Measurements from ENCODE around the gene GRIK1. TPM values are rescaled to one million over a fixed set of nuclear protein-coding genes. Genes with fewer than 3 reads are reported as not detected.

GRIK1 gene
- total RNA-seq, 2 donors from 2014 or later: not detected

GRCh38 chr21:29801122-29801521 lies 138.7 kb downstream of the GRIK1 start:
- H3K27me3 ChIP-seq (ENCODE audit: control insufficient read depth, insufficient read depth, low read length, poor library complexity, severe bottlenecking): peaks cover 28% of the 10 kb centered on the region
- no peak for TF ChIP-seq CTCF (conservative IDR thresholded peaks at IDR 0.05)
- H3K4me3 ChIP-seq (ENCODE audit: low read length): no peak overlapping the region
- no peak overlapping the region for H3K27ac Mint-ChIP-seq
- H3K4me3 Mint-ChIP-seq: no peak overlapping the region
- H3K4me1 Mint-ChIP-seq: peaks cover 41% of the 10 kb centered on the region
- DNase-seq: no peak
- no peaks in the 10 kb centered on the region for H3K9me3 Mint-ChIP-seq
- 93 to 100% methylated on average over 1 to 4 of the region's 4 CpGs for WGBS, 2 experiments (ENCODE audit: insufficient coverage in 1 of 2, insufficient read length in 1 of 2)
- no peaks in the 10 kb centered on the region for H3K9me3 ChIP-seq (ENCODE audit: control insufficient read depth, low read length)
- no peak overlapping the region for H3K9ac ChIP-seq (ENCODE audit: extremely low read depth, low read length, poor library complexity, severe bottlenecking)
- H3K4me1 ChIP-seq (ENCODE audit: control insufficient read depth, insufficient read depth, low read length): peaks cover 22% of the 10 kb centered on the region
- peaks cover 16% of the 10 kb centered on the region for H3K27me3 Mint-ChIP-seq (ENCODE audit: insufficient read depth)
- no peak overlapping the region for H3K27ac ChIP-seq (ENCODE audit: low read depth, low read length)
- no peaks in the 10 kb centered on the region for H3K36me3 Mint-ChIP-seq (ENCODE audit: low read depth)
- H3K36me3 ChIP-seq (ENCODE audit: control insufficient read depth, insufficient read depth, low read length): no peaks in the 10 kb centered on the region

- Mint-ChIP-seq H3K27ac (no peak overlapping the region), H3K36me3 (ENCODE audit: low read depth) (no peaks in the 10 kb centered on the region)
- WGBS, 2 experiments (ENCODE audit: insufficient coverage in 1 of 2, insufficient read length in 1 of 2): 78 to 80% methylated on average over 2 to 3 of the region's 3 CpGs
Measured at GRCh38 chr21:29800056-29800455, 139.7 kb downstream of the GRIK1 start.

GRCh38 chr21:29798840-29799239 lies 141.0 kb downstream of the GRIK1 start:
- no peaks in the 10 kb centered on the region for H3K9me3 Mint-ChIP-seq
- TF ChIP-seq CTCF (conservative IDR thresholded peaks at IDR 0.05): no peak

More at GRCh38 chr21:29800056-29800455, 139.7 kb downstream of the GRIK1 start:
- Mint-ChIP-seq H3K4me1 (peaks cover 41% of the 10 kb centered on the region), H3K27me3 (ENCODE audit: insufficient read depth) (peaks cover 16% of the 10 kb centered on the region), H3K9me3 (no peaks in the 10 kb centered on the region), H3K4me3 (no peak overlapping the region)
- DNase-seq: no peak
- no peaks in the 10 kb centered on the region for H3K9me3 ChIP-seq (ENCODE audit: control insufficient read depth, low read length)
- no peak overlapping the region for H3K9ac ChIP-seq (ENCODE audit: extremely low read depth, low read length, poor library complexity, severe bottlenecking)
- H3K4me3 ChIP-seq (ENCODE audit: low read length): no peak overlapping the region
- TF ChIP-seq CTCF (conservative IDR thresholded peaks at IDR 0.05): no peak
- H3K27me3 ChIP-seq (ENCODE audit: control insufficient read depth, insufficient read depth, low read length, poor library complexity, severe bottlenecking): peaks cover 28% of the 10 kb centered on the region
- no peaks in the 10 kb centered on the region for H3K36me3 ChIP-seq (ENCODE audit: control insufficient read depth, insufficient read depth, low read length)
- no peak overlapping the region for H3K27ac ChIP-seq (ENCODE audit: low read depth, low read length)
- H3K4me1 ChIP-seq (ENCODE audit: control insufficient read depth, insufficient read depth, low read length): peaks cover 17% of the 10 kb centered on the region

More at GRCh38 chr21:29798840-29799239, 141.0 kb downstream of the GRIK1 start:
- Histone ChIP-seq H3K4me1 (ENCODE audit: control insufficient read depth, insufficient read depth, low read length) (peaks cover 16% of the 10 kb centered on the region), H3K4me3 (ENCODE audit: low read length) (peak overlapping the region; percentile 54), H3K36me3 (ENCODE audit: control insufficient read depth, insufficient read depth, low read length) (no peaks in the 10 kb centered on the region), H3K9me3 (ENCODE audit: control insufficient read depth, low read length) (no peaks in the 10 kb centered on the region), H3K27me3 (ENCODE audit: control insufficient read depth, insufficient read depth, low read length, poor library complexity, severe bottlenecking) (peaks cover 23% of the 10 kb centered on the region), H3K9ac (ENCODE audit: extremely low read depth, low read length, poor library complexity, severe bottlenecking) (peak overlapping the region; percentile 24), H3K27ac (ENCODE audit: low read depth, low read length) (peak overlapping the region; percentile 7)
- peak overlapping the region; percentile 21 for H3K4me3 Mint-ChIP-seq
- H3K27me3 Mint-ChIP-seq (ENCODE audit: insufficient read depth): peaks cover 14% of the 10 kb centered on the region
- H3K27ac Mint-ChIP-seq: peak overlapping the region; percentile 90
- H3K4me1 Mint-ChIP-seq: peaks cover 38% of the 10 kb centered on the region
- H3K36me3 Mint-ChIP-seq (ENCODE audit: low read depth): no peaks in the 10 kb centered on the region
- no peak for DNase-seq
- WGBS, 2 experiments (ENCODE audit: insufficient coverage in 1 of 2, insufficient read length in 1 of 2): 43 to 80% methylated on average over 1 to 3 of the region's 3 CpGs
